GM13977 (cell line): ENCODE measurements around the gene PLPP6.

ENCODE experiments used
- DNase-seq: peaks from one replicate; pipeline ENCODE4 v3.0.0; 2012; ENCODE audit warnings: low spot score
- in situ Hi-C: fragments of 300-500 bp; cut with MboI; formaldehyde crosslinking; loops from one replicate; pipeline ENCODE4 v1.12.0; 2022; ENCODE audit warnings: low sequenced_read_pairs, low pct_unique_long_range_greater_than_20kb, mixed read lengths, inconsistent platforms; ENCODE audit not compliant: unreplicated experiment
- TF ChIP-seq, protein P1 (sequence below): IDR thresholded peaks from 2 replicates; pipeline ENCODE4 v1.5.1; 2012; ENCODE audit warnings: mild to moderate bottlenecking, control low read depth; ENCODE audit not compliant: insufficient read depth; ENCODE audit errors: extremely low read depth, missing control alignments

PLPP6 gene

DNA sequence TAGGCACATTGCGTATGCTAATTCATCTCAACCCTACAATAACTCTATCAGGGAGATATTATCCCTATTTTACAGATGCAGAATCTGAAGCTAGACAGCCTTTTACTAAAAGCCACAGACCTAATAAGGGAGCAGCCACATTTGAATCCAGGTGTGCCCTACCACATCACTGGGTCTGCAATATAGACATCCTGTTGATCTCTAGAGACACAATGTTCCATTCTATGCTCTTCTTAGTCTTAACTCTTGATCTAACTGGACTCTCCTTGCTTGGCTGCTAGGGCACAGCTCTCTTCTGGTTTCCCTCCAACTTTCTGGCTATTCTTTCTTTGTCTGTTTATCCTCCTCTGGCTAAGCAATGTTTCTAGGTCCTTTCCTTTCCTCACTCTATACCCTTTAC, 5.6 kb downstream of the PLPP6 start:
- no peak for DNase-seq
- in situ Hi-C loops = no loop called here
- TF ChIP-seq, protein P1, sequence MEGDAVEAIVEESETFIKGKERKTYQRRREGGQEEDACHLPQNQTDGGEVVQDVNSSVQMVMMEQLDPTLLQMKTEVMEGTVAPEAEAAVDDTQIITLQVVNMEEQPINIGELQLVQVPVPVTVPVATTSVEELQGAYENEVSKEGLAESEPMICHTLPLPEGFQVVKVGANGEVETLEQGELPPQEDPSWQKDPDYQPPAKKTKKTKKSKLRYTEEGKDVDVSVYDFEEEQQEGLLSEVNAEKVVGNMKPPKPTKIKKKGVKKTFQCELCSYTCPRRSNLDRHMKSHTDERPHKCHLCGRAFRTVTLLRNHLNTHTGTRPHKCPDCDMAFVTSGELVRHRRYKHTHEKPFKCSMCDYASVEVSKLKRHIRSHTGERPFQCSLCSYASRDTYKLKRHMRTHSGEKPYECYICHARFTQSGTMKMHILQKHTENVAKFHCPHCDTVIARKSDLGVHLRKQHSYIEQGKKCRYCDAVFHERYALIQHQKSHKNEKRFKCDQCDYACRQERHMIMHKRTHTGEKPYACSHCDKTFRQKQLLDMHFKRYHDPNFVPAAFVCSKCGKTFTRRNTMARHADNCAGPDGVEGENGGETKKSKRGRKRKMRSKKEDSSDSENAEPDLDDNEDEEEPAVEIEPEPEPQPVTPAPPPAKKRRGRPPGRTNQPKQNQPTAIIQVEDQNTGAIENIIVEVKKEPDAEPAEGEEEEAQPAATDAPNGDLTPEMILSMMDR = no peak

DNA sequence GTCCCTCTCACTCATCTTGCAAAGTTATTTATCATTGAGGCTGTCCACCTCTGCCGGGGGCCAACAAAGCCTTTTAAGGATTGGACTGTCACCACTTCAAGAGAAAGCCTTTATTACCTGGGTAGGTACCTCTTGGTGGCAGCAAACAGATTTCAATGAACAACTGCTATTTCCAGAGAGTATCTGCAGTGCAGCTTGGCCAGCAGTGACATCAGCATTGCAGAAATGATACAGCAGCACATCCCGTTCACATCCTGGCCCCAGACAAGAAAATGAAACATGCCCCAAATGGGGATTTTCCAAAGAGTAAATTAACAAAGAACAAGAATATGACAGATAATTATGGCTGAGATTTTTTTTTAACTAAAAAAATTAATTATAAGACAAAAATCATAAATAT, 6.5 kb downstream of the PLPP6 start:
- no peak for DNase-seq
- TF ChIP-seq, protein P1 = no peak
- in situ Hi-C loops = no loop called here

DNA sequence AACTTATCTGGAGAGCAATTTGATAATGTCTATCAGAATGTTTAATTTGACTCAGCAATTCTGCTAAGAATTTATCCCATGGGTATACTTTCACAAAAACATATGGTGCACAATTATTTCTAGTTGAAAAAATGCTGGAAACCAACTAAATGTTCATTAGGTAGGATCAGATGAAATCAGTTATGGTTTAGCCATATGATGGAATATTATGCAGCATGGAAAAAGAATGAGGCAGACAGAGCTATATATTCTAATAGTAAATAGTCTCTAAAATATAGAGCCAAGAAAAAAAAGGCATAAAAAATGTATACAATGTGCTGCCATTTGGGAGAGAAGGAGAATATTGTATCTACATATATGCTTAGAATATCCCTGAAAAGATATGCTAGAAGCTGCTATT, 7.8 kb downstream of the PLPP6 start:
- in situ Hi-C loops = no loop called here

DNA sequence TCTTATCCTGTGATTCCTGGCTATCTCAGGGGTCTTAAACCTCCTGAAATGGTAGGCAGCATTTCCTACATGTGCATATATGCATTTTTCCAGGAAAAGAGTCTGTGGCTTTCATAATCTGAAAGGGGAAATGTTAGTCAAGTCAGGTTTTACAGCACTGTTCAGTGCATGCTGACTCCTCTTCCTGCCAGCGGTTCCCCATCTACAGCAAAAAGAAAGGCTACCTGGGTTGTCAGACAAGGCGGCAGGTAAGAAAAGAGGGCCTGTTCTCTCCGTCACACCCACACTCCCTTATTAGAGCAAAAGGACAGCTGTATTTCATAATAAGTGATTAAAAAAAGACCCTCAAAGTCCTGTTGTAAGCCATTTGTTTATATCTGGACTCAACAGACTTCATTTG, 8.5 kb downstream of the PLPP6 start:
- TF ChIP-seq, protein P1 = no peak
- DNase-seq = no peak

More for the DNA sequence above, 7.8 kb downstream of the PLPP6 start:
- TF ChIP-seq, protein P1 = no peak
- no peak for DNase-seq

DNA sequence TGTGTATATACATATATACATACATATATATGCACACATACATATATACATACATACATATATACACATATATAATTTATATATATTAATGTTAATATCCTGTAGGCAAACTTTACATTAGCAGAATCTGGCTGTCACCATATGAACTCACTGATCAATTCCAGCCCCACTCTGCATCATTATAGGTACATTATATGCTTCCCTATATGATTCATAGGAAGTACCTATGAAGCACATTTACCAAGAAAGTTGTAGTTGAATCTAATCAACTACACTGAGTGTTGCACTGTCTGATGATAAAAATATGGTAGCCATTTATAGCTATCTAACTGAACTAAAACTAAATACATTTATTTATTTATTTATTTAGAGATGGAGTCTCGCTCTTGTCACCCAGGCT, 9.6 kb downstream of the PLPP6 start:
- in situ Hi-C loops = no loop called here
- no peak for DNase-seq
- TF ChIP-seq, protein P1 = no peak

More for the DNA sequence above, 8.5 kb downstream of the PLPP6 start:
- in situ Hi-C loops = no loop called here

DNA sequence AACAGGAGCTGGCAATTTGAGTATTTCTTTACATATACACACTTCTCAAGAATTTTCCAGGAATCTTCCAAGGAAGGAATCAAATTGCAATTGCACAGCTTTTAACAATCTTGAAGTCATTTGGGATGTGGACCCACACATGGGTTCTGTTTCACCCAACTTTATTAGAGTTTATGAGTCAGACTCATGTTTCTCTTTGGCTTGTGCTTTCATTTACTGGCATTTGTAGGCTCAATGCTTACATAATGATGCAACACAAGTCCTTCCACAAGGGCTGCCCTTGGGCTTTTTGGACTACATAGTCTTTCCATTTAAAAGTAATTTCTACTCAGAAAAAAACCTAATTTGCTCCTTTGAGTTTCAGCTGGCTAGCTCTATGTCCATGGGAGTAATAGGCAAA, 12.7 kb downstream of the PLPP6 start:
- TF ChIP-seq, protein P1 = no peak
- in situ Hi-C loops = no loop called here
- no peak for DNase-seq

DNA sequence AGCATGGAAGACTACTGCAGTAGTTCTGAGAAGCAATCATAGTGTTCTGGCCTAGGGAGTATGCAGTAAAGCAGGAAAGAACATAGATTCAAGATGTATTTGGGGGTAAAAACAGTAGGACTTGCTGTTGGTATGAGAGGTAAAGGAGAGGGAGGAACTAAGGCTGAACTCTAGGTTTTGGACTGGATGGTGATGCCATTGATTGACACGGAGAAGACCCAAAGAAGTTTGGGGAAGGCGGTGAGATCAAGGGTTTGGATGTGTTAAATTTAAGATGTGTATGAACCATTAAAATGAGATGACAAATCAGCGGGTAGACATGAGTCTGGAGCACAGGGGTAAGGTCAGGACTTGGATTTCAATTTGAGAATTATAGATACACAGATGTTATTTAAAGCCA, 15.3 kb downstream of the PLPP6 start:
- TF ChIP-seq, protein P1 = no peak

More for the DNA sequence above, 15.3 kb downstream of the PLPP6 start:
- no peak for DNase-seq
- in situ Hi-C loops = no loop called here
